Dendritic cell treated with granulocyte-macrophage colony-stimulating factor and Interleukin-4, amounts not matched to agents 40 ng/mL and 50 ng/mL, for 4 days (primary cell): ENCODE results near the gene CAPZA3.
"Not testable (repeated sequence)": the region's sequence is repeated elsewhere in the genome, so short reads cannot be mapped to it uniquely, and the experiment has no call there.

Experiments used
- H3K27ac Mint-ChIP-seq: one replicate; pipeline ENCODE4 v1.8.0; 2022; ENCODE audit warnings: mild to moderate bottlenecking, mixed read lengths
- H3K27me3 Mint-ChIP-seq: one replicate; pipeline ENCODE4 v1.8.0; 2022; ENCODE audit warnings: mild to moderate bottlenecking, mixed read lengths
- H3K36me3 Mint-ChIP-seq: one replicate; pipeline ENCODE4 v1.8.0; 2022; ENCODE audit warnings: low read depth, mixed read lengths
- H3K4me1 Mint-ChIP-seq: one replicate; pipeline ENCODE4 v1.8.0; 2022; ENCODE audit warnings: low read depth, mixed read lengths
- H3K4me3 Mint-ChIP-seq: one replicate; pipeline ENCODE4 v1.8.0; 2022; ENCODE audit warnings: mild to moderate bottlenecking, moderate library complexity, mixed read lengths
- H3K9me3 Mint-ChIP-seq: one replicate; pipeline ENCODE4 v1.8.0; 2022; ENCODE audit warnings: mixed read lengths
- intact Hi-C: fragments of 100-400 bp; cut with micrococcal nuclease; formaldehyde crosslinking; loops from one replicate; pipeline ENCODE4 v1.15.0; 2022

Gene CAPZA3

GRCh38 chr12:18731156-18731555 is 6.8 kb upstream of the CAPZA3 start:
- Mint-ChIP-seq H3K36me3 (no peaks in the 10 kb centered on the region), H3K4me3 (no peak overlapping the region), H3K9me3 (peaks cover 14% of the 10 kb centered on the region), H3K4me1 (no peaks in the 10 kb centered on the region), H3K27ac (no peak overlapping the region), H3K27me3 (no peaks in the 10 kb centered on the region)
- intact Hi-C loops = no loop called here

- Mint-ChIP-seq H3K4me1 (no peaks in the 10 kb centered on the region), H3K36me3 (no peaks in the 10 kb centered on the region), H3K9me3 (no peaks in the 10 kb centered on the region), H3K4me3 (no peak overlapping the region), H3K27ac (no peak overlapping the region), H3K27me3 (no peaks in the 10 kb centered on the region)
- intact Hi-C loops = no loop called here
Measured at GRCh38 chr12:18747895-18748294, 10.0 kb downstream of the CAPZA3 start.

DNA sequence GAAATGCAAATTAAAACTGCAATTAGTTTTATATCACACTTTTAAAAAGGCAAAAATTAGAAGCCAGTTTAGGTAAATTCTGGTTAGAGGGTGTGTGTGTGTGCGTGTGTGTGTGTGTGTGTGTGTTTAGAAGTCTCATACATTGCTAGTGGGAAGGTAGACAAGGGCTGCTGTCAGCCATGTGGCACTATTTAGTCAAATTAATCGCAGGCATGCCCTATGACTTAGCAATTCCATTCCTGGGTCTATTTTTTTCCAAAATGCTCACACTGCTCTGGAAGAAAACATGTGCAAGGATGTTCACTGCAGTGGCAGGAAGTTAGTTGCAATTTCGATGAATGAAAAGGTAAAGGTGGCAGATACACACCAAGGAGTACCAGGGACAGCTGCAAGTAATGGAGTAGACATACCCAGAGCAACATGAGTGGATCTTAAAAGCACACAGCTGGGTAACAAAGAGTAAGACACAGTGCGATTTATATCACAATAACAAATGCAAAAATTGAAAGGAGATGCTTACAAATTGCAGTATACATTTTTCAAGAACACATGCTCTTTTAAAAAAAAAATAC is 11.6 kb downstream of the CAPZA3 start:
- H3K4me1 Mint-ChIP-seq = no peaks in the 10 kb centered on the region
- intact Hi-C loops = no loop called here
- no peak overlapping the region for H3K27ac Mint-ChIP-seq
- no peaks in the 10 kb centered on the region for H3K36me3 Mint-ChIP-seq
- no peaks in the 10 kb centered on the region for H3K27me3 Mint-ChIP-seq
- H3K9me3 Mint-ChIP-seq = no peaks in the 10 kb centered on the region
- H3K4me3 Mint-ChIP-seq = no peak overlapping the region

DNA sequence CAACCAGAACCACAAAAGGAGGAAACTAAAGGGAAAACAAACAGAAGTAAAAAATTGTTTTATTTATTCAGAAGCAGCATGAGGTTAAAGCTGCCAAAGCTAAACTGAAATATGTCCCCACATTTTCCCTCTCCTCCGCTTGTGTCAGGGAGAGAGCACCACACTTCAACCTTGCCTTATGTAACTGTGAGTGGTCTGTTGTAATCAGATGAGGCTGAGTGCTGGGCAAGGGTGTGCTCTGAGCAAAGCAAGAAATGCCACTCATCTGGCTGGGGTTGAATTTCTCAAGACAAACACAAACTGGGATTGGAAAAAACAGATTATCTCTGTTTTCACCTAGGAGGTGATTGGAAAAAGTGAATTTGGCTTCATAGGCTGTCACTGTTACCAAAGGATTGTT is 12.2 kb downstream of the CAPZA3 start:
- H3K4me1 Mint-ChIP-seq = no peaks in the 10 kb centered on the region
- H3K36me3 Mint-ChIP-seq = no peaks in the 10 kb centered on the region
- no peaks in the 10 kb centered on the region for H3K27me3 Mint-ChIP-seq
- no peaks in the 10 kb centered on the region for H3K9me3 Mint-ChIP-seq
- H3K4me3 Mint-ChIP-seq = no peak overlapping the region
- intact Hi-C loops = no loop called here
- no peak overlapping the region for H3K27ac Mint-ChIP-seq

DNA sequence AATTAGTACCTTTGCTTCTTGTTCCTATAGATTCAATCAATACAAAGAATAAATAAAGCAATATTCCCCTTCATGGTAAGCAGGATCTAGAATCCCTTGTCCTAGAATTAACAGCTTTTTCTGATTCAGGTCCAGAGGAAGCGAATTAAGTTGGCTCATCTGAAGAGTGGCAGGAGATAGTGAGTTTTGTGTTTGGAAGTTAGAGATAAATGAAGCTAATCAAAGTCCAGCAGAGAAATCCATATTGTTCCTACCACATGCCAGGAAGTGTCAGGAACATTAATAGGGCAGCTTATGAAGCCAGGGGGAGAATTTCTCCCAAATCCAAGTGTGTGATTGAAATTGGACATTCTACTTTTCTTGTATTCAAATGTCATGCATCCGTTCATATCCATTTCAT is 13.9 kb downstream of the CAPZA3 start:
- Mint-ChIP-seq H3K27me3 (no peaks in the 10 kb centered on the region), H3K4me3 (no peak overlapping the region), H3K4me1 (no peaks in the 10 kb centered on the region), H3K36me3 (no peaks in the 10 kb centered on the region), H3K27ac (no peak overlapping the region), H3K9me3 (no peaks in the 10 kb centered on the region)
- intact Hi-C loops = no loop called here

DNA sequence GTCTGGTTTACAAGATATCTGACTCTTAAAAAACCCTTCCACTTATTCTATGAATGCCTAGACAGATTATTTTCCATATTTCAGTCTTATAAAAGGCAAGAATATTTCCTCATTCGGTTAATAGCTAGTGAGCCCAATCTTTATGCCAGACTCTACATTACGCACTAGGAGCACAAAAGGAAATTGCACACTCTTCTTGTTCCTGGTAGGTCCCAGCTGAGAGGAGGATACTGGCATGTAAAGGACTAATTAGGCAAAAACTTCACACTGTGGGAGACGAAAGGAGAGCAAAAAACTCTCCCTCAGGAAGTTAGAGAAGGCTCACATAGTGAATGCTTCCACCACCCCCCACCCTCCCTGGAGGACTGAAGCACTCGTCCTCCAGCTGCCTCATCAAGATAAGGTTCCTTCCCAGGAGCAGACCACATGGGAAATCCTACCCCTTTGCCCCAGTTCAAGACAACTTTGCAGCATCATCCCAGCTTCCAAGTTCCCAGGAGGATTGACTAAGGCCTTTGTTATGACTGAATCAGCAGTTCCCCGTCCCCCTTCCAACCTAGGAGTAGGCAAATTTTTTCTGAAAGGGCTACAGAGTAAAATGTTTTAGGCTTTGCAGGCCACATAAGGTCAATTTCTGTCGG is 14.5 kb downstream of the CAPZA3 start:
- Mint-ChIP-seq H3K4me3 (no peak overlapping the region), H3K27ac (no peak overlapping the region), H3K4me1 (no peaks in the 10 kb centered on the region), H3K36me3 (no peaks in the 10 kb centered on the region), H3K27me3 (no peaks in the 10 kb centered on the region), H3K9me3 (no peaks in the 10 kb centered on the region)
- intact Hi-C loops = no loop called here

- no peaks in the 10 kb centered on the region for H3K4me1 Mint-ChIP-seq
- no peak overlapping the region for H3K4me3 Mint-ChIP-seq
- H3K36me3 Mint-ChIP-seq = no peaks in the 10 kb centered on the region
- no peaks in the 10 kb centered on the region for H3K27me3 Mint-ChIP-seq
- H3K27ac Mint-ChIP-seq = no peak overlapping the region
- intact Hi-C loops = no loop called here
- no peaks in the 10 kb centered on the region for H3K9me3 Mint-ChIP-seq
Measured at GRCh38 chr12:18752947-18753346, 15.0 kb downstream of the CAPZA3 start.

- intact Hi-C loops = no loop called here
- Mint-ChIP-seq H3K4me1 (no peaks in the 10 kb centered on the region), H3K27ac (no peak overlapping the region), H3K36me3 (no peaks in the 10 kb centered on the region), H3K27me3 (no peaks in the 10 kb centered on the region), H3K9me3 (no peaks in the 10 kb centered on the region), H3K4me3 (no peak overlapping the region)
Measured at GRCh38 chr12:18753481-18754123, 15.7 kb downstream of the CAPZA3 start.

GRCh38 chr12:18754124-18754707 is 16.3 kb downstream of the CAPZA3 start:
- intact Hi-C loops = no loop called here
- Mint-ChIP-seq H3K36me3 (no peaks in the 10 kb centered on the region), H3K27ac (no peak overlapping the region), H3K4me1 (no peaks in the 10 kb centered on the region), H3K27me3 (no peaks in the 10 kb centered on the region), H3K4me3 (no peak overlapping the region), H3K9me3 (no peaks in the 10 kb centered on the region)

- Mint-ChIP-seq H3K27me3 (no peaks in the 10 kb centered on the region), H3K4me1 (no peaks in the 10 kb centered on the region), H3K4me3 (no peak overlapping the region), H3K27ac (no peak overlapping the region), H3K9me3 (no peaks in the 10 kb centered on the region), H3K36me3 (no peaks in the 10 kb centered on the region)
- intact Hi-C loops = no loop called here
Measured at GRCh38 chr12:18755341-18755740, 17.4 kb downstream of the CAPZA3 start.

DNA sequence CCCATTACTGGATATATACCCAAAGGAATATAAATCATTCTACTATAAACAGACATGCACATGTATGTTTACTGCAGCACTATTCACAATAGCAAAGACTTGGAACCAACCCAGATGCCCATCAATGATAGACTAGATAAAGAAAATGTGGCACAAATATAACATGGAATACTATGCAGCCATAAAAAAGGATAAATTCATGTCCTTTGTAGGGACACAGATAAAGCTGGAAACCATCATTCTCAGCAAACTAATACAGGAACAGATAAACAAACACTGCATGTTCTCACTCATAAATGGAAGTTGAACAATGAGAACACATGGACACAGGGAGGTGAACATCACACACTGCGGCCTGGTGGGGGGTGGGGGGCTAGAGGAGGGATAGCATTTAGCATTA is 28.6 kb downstream of the CAPZA3 start:
- H3K4me1 Mint-ChIP-seq, H3K27me3 Mint-ChIP-seq, H3K4me3 Mint-ChIP-seq, H3K27ac Mint-ChIP-seq, intact Hi-C loops, H3K36me3 Mint-ChIP-seq: not testable (repeated sequence)
- peaks cover 36% of the 10 kb centered on the region for H3K9me3 Mint-ChIP-seq

- H3K27me3 Mint-ChIP-seq = no peaks in the 10 kb centered on the region
- peaks cover 44% of the 10 kb centered on the region for H3K9me3 Mint-ChIP-seq
- H3K27ac Mint-ChIP-seq = no peak overlapping the region
- intact Hi-C loops = no loop called here
- H3K4me3 Mint-ChIP-seq = no peak overlapping the region
- no peaks in the 10 kb centered on the region for H3K4me1 Mint-ChIP-seq
- H3K36me3 Mint-ChIP-seq = no peaks in the 10 kb centered on the region
Measured at GRCh38 chr12:18782827-18783226, 44.9 kb downstream of the CAPZA3 start.

DNA sequence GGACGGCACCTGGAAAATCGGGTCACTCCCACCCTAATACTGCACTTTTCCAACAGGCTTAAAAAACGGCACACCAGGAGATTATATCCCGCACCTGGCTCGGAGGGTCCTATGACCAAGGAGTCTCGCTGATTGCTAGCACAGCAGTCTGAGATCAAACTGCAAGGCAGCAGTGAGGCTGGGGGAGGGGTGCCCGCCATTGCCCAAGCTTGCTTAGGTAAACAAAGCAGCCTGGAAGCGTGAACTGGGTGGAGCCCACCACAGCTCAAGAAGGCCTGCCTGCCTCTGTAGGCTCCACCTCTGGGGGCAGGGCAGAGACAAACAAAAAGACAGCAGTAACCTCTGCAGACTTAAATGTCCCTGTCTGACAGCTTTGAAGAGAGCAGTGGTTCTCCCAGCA is 47.5 kb downstream of the CAPZA3 start:
- H3K27ac Mint-ChIP-seq, H3K4me3 Mint-ChIP-seq, intact Hi-C loops, H3K36me3 Mint-ChIP-seq, H3K4me1 Mint-ChIP-seq, H3K27me3 Mint-ChIP-seq: not testable (repeated sequence)
- H3K9me3 Mint-ChIP-seq = peaks cover 20% of the 10 kb centered on the region
